ENCODE results near the gene ABCD4.

GRCh38 chr14:74348241-74348734 lies 45.6 kb upstream of the ABCD4 start, which contains the start of gene VRTN:
- TF ChIP-seq CTCF (conservative IDR thresholded peaks at IDR 0.05; ENCODE audit: low read length) (no peak), EZH2phosphoT487 (IDR thresholded peaks at IDR 0.05; ENCODE audit: borderline replicate concordance, low read depth, low read length) (no peak)

Measured in OCI-LY7 (cell line).